Measurements from ENCODE around the gene TMEM60. TPM values are rescaled to one million over a fixed set of nuclear protein-coding genes. Genes with fewer than 3 reads are reported as not detected.

TMEM60 gene
- total and polyA plus RNA-seq, 4 donors = 4.9 to 16.7 (median 9.8) TPM

- TF ChIP-seq RXRA (IDR thresholded peaks at IDR 0.05) (no peak), GABPA (IDR thresholded peaks at IDR 0.05 in 1 of 2, conservative IDR thresholded peaks at IDR 0.05 in 1 of 2) (no peak), SP1 (IDR thresholded peaks at IDR 0.05) (no peak), EGR1 (IDR thresholded peaks at IDR 0.05; ENCODE audit: low read depth in 2 of 2) (no peak), CTCF (IDR thresholded peaks at IDR 0.05; ENCODE audit: low read depth, low read length, missing input control) (no peak), YY1 (IDR thresholded peaks at IDR 0.05) (no peak), ATF3 (IDR thresholded peaks at IDR 0.05) (no peak), JUND (IDR thresholded peaks at IDR 0.05) (no peak), FOXA1 (IDR thresholded peaks at IDR 0.05) (no peak), FOXA2 (IDR thresholded peaks at IDR 0.05) (no peak), ZBTB33 (IDR thresholded peaks at IDR 0.05) (no peak)
- Histone ChIP-seq H3K27me3 (ENCODE audit: control insufficient read depth in 4 of 4, insufficient read depth in 4 of 4, low read length in 3 of 4) (no peaks in the 10 kb centered on the region), H3K4me1 (ENCODE audit: control insufficient read depth in 4 of 4, insufficient read depth in 4 of 4, low read length in 3 of 4) (peaks cover 2 to 28% (median 15%) of the 10 kb centered on the region in 4 donors), H3K9me3 (ENCODE audit: control insufficient read depth in 4 of 4, low read length in 3 of 4) (no peaks in the 10 kb centered on the region), H3K36me3 (ENCODE audit: control insufficient read depth in 4 of 4, insufficient read depth in 3 of 4, low read depth in 1 of 4, low read length in 3 of 4) (no peaks in the 10 kb centered on the region), H3K4me3 (ENCODE audit: low read depth in 1 of 3, low read length in 3 of 3) (no peak overlapping the region), H3K9ac (ENCODE audit: low read depth in 1 of 2, low read length in 2 of 2) (no peak overlapping the region), H3K27ac (ENCODE audit: low read depth in 1 of 2, low read length in 2 of 2) (no peak overlapping the region)
- no peak for DNase-seq (ENCODE audit: low spot score)
- 96% methylated on average over 4 of the region's 4 CpGs for WGBS
These were observed 4.2 kb downstream of the TMEM60 start for GRCh38 chr7:77794000-77794399.

GRCh38 chr7:77791956-77792355, 6.3 kb downstream of the TMEM60 start:
- Histone ChIP-seq H3K36me3 (ENCODE audit: control insufficient read depth in 4 of 4, insufficient read depth in 3 of 4, low read depth in 1 of 4, low read length in 3 of 4) (no peaks in the 10 kb centered on the region), H3K4me1 (ENCODE audit: control insufficient read depth in 4 of 4, insufficient read depth in 4 of 4, low read length in 3 of 4) (peaks cover 1 to 19% (median 8%) of the 10 kb centered on the region in 4 donors), H3K27me3 (ENCODE audit: control insufficient read depth in 4 of 4, insufficient read depth in 4 of 4, low read length in 3 of 4) (no peaks in the 10 kb centered on the region), H3K4me3 (ENCODE audit: low read depth in 1 of 3, low read length in 3 of 3) (no peak overlapping the region), H3K27ac (ENCODE audit: low read depth in 1 of 2, low read length in 2 of 2) (no peak overlapping the region), H3K9ac (ENCODE audit: low read depth in 1 of 2, low read length in 2 of 2) (no peak overlapping the region), H3K9me3 (ENCODE audit: control insufficient read depth in 4 of 4, low read length in 3 of 4) (no peaks in the 10 kb centered on the region)
- DNase-seq (ENCODE audit: low spot score) = no peak
- WGBS = 78% methylated on average over 2 of the region's 2 CpGs
- no peak for TF ChIP-seq SP1 (IDR thresholded peaks at IDR 0.05)
- TF ChIP-seq YY1 (IDR thresholded peaks at IDR 0.05) = no peak
- no peak for TF ChIP-seq GABPA (IDR thresholded peaks at IDR 0.05 in 1 of 2, conservative IDR thresholded peaks at IDR 0.05 in 1 of 2)
- no peak for TF ChIP-seq RXRA (IDR thresholded peaks at IDR 0.05)

GRCh38 chr7:77791336-77791735, 6.9 kb downstream of the TMEM60 start:
- Histone ChIP-seq H3K4me3 (ENCODE audit: low read depth in 1 of 3, low read length in 3 of 3) (no peak overlapping the region), H3K27ac (ENCODE audit: low read depth in 1 of 2, low read length in 2 of 2) (no peak overlapping the region), H3K9ac (ENCODE audit: low read depth in 1 of 2, low read length in 2 of 2) (no peak overlapping the region), H3K36me3 (ENCODE audit: control insufficient read depth in 4 of 4, insufficient read depth in 3 of 4, low read depth in 1 of 4, low read length in 3 of 4) (no peaks in the 10 kb centered on the region), H3K27me3 (ENCODE audit: control insufficient read depth in 4 of 4, insufficient read depth in 4 of 4, low read length in 3 of 4) (no peaks in the 10 kb centered on the region), H3K4me1 (ENCODE audit: control insufficient read depth in 4 of 4, insufficient read depth in 4 of 4, low read length in 3 of 4) (peaks cover 0 to 13% (median 2%) of the 10 kb centered on the region in 4 donors), H3K9me3 (ENCODE audit: control insufficient read depth in 4 of 4, low read length in 3 of 4) (no peaks in the 10 kb centered on the region)
- no peak for TF ChIP-seq SP1 (IDR thresholded peaks at IDR 0.05)
- no peak for TF ChIP-seq RXRA (IDR thresholded peaks at IDR 0.05)
- no peak for TF ChIP-seq TAF1 (conservative IDR thresholded peaks at IDR 0.05)
- no peak for TF ChIP-seq ZBTB33 (IDR thresholded peaks at IDR 0.05)
- no peak for TF ChIP-seq FOXA2 (IDR thresholded peaks at IDR 0.05)
- no peak for TF ChIP-seq FOXA1 (IDR thresholded peaks at IDR 0.05)
- TF ChIP-seq NR2F2 (IDR thresholded peaks at IDR 0.05) = no peak
- TF ChIP-seq RAD21 (IDR thresholded peaks at IDR 0.05) = no peak
- DNase-seq (ENCODE audit: low spot score) = no peak
- WGBS = 76% methylated on average over 6 of the region's 6 CpGs
